EH (cell line): ENCODE results near the gene ATP5ME.
"Not testable (repeated sequence)": the region's sequence is repeated elsewhere in the genome, so short reads cannot be mapped to it uniquely, and the experiment has no call there.

Experiments used
- DNase-seq: peaks from one replicate; pipeline ENCODE4 v3.0.0-alpha.2; 2015; ENCODE audit warnings: low read depth

The ATP5ME gene

DNA sequence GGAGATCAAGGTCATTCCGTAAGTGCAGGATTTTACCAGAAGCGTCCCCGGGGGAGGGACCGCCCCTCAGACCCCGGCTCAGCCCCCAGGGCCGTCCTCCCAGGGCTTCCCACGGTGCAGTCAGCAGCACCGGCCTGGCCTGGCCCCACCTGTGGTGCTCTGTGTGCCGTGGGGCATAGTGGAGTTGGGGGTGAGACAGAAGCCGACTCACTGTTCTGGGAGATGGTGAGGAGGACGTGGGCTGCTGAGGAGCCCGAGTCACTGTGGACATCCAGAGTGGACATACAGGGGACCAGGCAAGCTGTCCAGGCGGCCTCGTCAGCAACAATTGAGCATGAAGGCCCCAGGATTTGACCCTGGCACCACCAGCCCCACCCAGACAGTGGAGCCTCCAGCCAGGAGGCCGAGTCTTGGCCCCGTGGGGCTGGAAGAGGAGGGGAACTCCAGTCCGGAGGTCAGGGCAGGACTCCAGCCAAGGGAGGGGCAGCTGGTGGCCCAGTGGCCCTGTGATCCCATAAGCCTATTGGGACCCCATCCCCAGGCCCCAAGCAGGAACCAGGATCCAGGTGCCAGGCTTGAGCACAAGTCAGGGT lies 19.1 kb downstream of the ATP5ME start:
- no peak for DNase-seq

DNA sequence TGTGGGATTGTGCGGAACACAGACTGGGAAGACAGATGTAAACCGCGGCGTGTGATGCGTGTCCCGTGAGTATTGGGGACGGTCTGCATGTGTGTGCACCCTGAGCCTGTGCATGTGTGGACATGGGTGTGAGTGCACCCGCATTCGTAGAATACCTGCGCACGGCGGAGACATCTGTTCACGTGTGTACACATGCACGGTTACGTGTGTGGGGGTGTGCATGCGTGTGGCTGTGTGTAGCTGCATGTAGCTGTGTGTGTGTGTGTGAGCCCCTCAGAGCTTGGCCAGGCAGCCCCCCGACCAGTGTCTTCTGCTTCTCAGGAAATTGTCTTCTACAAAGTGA lies 19.6 kb downstream of the ATP5ME start:
- DNase-seq: no peak

DNA sequence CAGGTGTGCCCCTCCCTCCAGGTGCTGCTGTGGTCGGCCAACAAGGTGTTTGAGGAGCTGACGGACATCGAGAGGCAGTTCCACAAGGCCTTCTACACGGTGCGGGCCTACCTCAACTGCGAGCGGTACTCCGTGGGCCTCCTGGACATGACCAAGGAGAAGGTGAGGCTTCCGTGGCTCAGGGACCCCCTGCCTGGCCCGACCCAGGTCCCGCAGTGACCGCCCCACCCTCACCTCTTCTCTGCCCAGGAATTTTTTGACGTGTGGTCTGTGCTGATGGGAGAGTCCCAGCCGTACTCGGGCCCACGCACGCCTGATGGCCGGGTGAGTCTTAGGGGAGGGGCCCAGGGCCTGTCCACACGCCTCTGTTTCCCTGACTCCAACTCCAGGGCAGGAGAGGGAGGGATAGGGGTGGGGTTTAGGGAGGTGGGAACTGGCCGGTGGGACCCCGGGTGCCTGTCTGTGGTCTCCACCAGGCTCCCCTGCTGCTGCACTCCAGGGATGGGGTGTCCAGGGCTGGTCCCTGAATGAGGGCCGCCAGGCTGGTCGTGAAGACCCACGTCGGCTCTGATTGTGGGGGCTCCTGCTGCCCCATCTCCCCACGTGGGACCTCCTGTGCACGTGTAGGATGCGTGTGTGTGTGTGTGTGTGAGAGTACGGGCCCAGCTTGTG lies 20.1 kb downstream of the ATP5ME start:
- DNase-seq: no peak

DNA sequence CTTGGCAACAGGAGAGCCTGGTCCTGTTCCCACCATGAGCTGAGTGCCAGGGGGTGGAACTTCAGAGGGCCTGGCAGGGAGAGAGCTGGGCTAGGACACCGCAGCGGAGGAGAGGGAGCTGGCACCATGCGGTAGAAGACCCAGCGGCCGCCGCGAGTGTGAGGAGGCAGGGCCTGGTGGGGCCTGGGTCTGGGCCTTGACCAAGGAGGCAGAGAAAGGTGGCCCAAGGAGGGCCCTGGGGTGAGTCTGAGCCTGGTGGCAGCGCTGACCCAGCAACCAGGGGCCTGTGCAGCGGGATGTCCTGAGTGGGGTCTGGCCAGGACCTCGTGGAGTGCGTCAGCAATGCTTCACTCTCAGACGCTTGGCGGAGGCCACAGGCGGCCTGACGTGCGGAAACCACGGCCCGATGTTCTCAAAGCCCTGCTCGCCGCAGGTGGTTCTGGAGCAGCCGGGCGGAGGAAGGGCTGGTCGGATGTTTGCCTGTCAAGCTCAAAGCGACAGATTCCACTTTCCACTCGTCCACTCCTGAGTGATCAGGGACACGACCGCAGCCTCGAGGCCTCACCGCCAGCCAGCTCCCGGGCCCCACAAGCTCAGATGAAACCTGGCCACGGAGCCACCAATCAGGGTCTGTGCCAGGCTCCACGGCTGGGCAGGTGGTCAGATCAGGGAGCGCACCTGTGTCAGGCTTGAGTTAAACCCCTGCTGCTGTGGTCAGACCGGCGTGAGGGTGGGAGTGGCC lies 20.8 kb downstream of the ATP5ME start:
- DNase-seq: no peak

DNA sequence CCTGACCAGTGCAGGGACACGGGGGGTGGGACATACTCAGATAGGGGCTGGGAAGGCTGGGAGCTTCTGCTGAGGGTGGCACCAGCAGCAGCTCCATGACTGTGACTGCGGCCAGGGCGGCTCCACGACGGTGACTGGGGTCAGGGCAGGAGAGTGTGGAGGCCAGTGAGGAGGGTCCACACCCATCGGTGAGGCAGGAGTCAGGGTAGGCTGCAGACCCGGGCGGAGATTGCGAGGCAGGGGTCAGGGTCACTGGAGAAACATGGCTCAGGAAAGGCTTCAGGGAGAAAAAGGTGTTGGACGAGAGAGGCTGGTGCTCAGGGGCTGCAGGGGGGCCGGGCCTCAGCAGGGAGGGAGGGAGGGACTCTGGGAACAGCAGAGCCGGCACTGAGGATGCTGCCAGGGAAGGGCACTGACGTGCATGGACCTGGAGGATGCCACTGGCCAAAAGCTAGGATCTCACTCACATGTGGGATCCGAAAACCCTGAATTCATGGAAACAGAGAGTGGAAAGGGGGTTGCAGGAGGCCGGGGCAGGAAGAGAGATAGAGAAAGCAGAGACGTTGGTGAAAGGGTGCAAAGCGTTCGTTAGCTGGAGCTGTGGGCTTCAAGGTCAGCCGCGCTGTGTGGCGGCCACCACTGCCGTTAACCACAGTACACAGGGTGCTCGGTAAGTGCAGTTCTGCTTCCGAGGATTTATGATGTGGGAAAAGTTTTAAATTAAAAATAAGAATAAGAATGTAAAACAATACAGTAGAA lies 22.0 kb downstream of the ATP5ME start:
- no peak for DNase-seq

DNA sequence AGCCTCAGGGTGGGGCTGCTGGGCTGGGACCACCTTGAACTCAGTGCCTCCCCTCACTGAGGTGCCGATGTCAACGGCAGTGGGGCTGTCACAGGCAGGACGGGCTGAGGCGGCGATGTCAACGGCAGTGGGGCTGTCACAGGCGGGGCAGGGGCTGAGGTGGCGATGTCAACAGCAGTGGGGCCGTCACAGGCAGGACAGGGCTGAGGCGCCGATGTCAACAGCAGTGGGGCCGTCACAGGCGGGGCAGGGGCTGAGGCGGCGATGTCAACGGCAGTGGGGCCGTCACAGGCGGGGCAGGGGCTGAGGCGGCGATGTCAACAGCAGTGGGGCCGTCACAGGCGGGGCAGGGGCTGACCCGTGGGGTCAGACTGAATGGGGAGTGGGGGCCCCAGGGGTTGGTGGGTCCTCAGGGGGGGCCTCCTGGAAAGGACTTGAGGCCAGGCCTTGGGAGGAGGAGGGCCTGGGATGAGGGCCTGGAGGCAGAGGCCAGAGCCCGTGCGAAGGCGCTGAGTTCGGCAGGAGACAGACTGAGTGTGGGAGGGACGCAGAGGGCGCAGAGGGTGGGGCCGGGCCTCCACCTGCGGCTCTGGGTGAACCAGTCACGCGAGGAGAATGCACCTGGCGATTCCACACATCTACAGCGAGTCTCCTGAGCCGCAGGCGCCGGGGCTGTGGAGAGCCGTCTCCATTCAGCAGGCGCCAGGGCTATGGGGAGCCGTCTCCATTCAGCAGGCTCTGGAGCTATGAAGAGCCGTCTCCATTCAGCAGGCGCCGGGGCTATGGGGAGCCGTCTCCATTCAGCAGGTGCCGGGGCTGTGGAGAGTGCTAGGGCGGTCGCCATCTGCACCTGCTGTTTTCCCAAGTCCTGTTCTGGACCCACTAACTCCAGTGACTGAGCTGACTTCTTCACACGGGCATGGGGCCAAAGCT lies 22.9 kb downstream of the ATP5ME start:
- DNase-seq: no peak

DNA sequence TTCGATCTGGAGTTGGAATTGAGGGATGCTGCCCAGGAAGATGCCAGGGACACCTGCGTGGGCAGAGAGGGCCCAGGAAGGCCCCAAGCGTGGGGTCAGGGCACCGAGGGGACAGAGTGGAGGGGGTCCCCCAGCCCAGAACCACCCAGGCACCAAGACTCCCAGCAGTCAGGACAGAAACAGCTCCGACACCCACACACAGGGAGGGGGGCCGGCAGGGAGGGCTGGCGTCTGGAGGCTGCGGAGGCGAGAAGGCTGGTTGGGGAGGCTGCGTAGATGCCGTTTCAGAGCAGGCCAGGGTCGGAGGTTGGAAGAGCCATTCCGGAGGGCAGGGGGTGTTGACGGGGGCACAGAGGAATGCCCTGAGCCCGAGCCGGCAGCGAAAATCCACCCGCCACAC lies 23.6 kb downstream of the ATP5ME start:
- DNase-seq: no peak

DNA sequence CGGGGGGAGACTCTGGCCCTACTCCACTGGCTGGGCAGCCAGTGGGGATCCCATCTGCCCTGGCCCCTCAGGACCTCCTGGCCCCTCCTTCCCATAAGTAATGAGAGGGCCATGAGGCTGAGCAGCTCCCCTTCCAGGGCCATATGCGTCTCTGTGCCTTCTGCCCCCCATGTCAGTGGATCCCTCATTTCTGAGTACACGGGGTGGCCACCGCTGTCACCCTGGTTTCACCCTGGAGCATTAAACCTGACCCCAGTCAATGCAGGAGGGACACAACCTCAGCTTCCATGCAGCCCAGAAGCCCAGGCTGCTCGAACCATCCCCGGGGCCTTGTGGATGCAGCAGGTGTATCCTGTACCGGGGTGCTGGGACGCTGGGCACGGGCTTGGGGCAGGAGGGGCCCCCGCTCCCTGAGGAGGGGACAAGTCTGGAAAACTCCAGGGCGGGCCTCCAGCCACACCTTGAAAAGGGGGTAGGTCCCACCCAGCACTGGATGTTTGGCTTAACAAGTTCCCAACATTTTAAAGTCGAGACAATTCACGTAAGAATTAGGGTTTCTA lies 24.2 kb downstream of the ATP5ME start:
- no peak for DNase-seq

DNA sequence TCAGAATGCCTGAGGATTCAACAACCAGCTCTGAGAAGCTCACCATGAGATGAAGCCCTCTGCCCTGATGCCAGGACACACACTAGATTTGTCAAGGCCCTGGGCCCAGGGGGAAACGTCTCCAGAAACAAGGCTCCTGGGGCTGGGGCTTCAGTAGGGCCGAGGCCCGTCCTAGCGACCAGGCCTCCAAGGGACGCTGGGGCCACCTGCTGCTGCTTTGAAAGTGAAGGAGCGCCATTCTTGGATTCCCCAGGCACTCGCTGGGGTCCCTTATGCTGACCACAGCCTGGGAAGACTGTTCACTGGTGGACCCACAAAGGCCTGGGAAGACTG lies 24.8 kb downstream of the ATP5ME start:
- DNase-seq: no peak

DNA sequence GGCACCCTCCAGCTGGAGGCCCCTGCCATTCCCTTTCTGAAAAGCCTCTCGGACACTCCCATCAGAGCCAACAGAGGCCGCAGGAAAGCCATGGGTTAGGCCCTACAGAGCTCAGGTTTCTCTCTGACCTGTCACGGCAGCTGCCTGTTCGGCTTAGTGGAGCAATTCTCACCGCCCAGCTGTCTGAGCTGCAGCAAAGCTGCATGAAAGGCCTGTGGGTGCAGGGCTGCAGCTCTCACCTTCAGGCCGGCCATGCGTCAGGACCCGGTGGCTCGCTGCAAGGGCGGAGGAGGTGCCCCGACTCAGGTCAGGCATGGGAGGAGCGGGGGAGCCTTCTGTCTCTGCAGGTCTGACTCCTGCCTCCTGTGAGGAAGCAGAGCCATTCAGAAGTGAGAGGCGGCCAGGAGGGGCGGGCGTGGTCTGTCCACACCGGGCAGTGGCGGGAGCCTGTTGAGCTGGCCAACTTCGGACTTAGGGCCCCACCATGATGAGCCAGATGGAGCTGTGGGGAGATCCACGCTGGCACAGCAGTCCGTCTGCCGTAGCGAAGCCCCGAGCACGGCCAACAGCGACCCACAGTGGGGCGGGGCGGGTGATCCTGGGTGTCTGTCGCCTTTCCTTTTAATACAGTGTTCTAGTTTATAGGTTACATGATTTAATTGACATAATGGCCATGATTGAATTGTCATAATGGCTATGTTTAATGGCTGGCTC lies 25.3 kb downstream of the ATP5ME start:
- no peak for DNase-seq

DNA sequence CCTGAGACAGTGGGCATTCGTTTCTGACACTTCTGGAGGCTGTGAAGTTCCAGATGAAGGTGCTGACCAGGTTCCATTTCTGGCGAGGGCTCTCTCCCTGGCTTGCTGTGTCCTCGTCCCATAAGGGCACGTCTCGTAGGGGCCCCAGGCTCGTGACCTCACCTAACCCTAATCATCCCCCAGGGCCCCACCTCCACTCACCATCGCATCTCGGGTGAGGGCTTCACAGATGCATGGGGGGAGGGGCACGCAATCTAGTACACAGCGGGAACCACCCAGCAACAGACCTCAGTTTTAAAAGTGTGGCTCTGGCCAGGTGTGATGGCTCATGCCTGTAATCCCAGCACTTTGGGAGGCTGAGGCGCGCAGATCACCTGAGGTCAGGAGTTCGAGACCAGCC lies 26.6 kb downstream of the ATP5ME start:
- DNase-seq: no peak

DNA sequence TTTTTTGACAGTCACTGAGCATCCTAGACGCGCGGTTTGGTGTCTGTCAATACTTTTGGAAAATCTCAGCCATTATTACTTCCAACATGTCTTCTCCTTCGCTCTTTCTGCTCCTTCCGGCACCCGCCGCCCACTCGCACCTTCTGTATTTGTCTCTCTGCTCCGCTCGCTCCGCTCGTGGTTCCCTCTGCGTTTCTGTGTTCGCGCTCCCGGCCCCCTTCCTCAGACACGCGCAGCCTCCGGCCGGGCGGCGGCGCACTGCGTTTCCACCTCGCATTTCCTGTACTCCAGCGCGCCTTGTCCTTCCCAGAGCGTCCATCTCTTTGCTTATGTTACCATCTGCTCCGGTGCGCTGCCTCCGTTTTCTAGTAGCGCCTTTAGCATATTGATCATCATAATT lies 27.6 kb downstream of the ATP5ME start:
- no peak for DNase-seq

DNA sequence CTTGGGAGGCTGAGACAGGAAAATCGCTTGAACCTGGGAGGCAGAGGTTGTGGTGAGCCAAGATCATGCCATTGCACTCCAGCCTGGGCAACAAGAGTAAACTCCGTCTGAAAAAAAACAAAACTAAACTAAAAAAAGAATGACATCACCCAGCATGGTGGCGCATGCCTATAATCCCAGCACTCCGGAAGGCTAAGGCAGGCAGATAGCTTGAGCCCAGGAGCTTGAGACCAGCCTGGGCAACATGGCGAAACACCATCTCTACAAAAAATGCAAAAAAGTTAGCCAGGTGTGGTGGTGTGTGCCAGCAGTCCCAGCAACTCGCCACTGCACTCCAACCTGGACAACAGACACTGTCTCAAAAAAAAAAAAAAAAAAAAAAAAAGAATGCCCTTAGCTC lies 31.7 kb downstream of the ATP5ME start:
- not testable (repeated sequence) for DNase-seq

DNA sequence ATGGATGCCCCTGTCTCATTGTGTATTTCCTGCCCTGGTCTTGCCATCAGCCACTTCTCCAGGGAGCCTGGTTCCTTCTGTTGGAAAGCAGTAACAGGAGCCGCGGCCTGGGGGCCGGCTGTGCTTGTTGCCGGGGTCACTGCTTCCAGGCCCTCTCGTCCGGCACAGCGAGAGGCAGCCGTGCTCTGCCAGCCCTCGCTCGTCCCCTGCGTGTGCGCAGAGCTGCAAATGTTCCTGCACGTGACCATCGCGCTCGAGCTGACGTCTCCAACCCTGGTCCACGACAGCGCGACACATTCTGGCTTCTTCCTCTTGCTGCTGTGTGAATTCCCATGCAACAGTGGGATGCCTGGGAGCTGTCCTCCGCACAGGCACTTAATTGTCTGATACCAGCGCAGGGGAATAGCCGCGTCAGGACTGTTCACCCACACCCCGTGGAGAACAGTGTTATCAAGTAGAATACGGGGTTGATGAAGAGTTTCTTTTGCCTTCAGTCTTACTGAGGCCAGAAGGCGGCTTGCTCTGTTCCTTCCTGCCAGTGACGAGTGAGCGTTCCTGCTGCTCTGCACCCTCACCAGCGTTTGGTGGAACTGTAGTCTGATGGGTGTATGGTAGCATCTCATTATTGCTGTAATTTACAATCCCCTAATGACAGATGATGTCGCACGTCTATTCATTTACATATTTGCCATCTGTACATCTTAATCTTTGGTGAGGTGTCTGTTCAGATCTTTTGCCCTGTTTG lies 36.4 kb downstream of the ATP5ME start:
- DNase-seq: no peak

DNA sequence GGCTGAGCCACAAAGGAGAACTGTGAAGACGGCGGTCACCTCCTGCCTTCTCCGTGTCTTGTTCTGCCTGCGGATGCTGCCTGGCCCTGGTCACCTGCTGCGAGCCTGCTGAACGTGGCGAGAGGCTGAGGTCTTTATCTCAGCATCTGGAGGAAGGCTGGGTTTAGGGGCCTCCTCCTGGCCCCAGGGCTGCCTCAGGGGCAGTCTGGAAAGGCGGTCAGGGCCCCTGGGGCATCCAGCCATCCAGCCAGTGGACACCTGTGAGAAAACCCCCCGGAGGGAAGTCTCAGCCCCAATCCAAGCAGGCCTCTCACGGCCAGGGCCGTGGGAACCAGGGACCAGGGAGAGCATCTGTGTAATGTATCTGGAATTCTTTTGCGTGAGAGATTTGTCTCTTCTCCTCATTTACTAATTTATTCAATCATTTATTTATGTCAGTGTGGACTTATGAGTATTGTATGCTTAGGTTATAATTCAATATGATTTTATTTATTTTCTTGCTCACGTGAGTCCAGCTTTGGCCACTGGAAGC lies 37.4 kb downstream of the ATP5ME start:
- no peak for DNase-seq

DNA sequence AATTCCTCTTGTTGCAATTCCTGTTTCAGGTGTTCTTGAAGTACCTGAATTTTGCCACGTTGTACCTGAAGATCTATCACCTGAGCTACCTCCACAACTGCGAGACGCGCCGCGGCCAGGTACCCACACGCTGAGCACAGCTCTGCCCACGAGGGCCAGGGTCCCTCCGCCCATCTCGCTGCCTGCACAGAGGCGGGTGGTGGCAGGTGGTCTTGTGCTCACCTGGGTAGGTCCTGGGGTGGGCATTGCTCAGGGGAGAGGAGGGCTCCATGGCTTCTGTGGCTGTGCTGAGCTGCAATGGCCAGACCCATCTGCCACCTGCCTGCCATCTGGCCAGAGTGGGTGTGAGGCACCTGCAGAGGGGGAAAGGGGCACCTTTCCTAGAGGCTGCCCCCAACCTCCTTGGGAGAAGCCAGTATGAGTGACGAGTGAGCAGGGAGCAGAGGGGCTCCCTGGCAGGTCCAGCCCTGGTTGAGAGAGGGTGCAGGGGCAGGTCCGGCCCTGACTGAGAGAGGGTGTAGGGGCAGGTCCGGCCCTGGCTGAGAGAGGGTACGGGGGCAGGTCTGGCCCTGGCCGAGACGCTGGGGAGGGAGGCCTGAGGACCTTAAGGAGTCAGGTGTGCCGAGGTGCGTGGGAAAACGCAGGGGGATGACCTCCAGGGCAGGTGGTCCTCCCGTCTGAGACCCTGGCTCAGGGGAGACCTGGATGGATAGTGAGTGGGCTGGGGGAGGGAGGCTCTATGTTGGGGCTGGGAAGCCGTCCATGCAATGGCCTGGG lies 38.0 kb downstream of the ATP5ME start:
- DNase-seq: no peak

DNA sequence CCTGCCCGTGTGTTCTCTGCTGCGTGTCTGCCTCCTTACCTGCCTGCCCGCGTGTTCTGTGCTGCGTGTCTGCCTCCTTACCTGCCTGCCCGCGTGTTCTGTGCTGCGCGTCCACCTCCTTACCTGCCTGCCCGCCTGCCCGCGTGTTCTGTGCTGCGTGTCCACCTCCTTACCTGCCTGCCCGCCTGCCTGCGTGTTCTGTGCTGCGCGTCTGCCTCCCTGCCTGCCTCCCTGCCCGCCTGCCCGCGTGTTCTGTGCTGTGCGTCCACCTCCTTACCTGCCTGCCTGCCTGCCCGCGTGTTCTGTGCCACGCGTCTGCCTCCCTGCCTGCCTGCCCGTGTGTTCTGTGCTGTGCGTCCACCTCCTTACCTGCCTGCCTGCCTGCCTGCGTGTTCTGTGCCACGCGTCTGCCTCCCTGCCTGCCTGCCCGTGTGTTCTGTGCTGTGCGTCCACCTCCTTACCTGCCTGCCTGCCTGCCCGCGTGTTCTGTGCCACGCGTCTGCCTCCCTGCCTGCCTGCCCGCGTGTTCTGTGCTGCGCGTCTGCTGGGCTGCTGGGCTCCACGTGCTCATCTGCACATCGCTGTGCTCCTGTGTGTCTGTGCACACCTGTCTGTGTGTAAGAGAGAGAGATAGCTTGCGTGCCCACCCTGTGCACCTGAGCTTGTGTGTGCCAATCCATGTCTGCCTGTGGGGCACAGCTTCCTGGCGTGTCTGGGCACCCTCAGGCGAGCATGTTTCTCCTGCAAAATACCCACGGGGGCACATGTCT lies 38.8 kb downstream of the ATP5ME start:
- DNase-seq: not testable (repeated sequence)

DNA sequence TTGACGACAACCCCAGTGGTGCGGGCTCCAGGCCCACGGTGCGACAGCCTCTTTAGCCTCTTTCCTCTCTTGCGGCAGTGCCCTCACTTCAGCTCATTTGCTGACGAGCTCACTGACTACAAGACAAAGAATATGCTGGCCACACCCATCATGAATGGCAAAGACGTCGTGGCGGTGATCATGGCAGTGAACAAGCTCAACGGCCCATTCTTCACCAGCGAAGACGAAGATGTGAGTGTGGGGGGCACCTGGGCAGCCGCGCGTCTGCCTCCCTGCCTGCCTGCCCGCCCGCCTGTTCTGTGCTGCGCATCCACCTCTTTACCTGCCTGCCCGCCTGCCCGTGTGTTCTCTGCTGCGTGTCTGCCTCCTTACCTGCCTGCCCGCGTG lies 39.5 kb downstream of the ATP5ME start:
- no peak for DNase-seq
